Liver (tissue), 3 donors: ENCODE data around the gene EFCAB11.

Source experiments
- RXRA ChIP-seq, 2 donors: IDR thresholded peaks; 2 replicates each; pipeline ENCODE4 v1.6.1; 2017 to 2018; ENCODE audit warnings: antibody characterized with exemption in 2 of 2, mild to moderate bottlenecking in 1 of 2
- TF ChIP-seq, protein P1 (sequence below): fragments of 150-350 bp; IDR thresholded peaks from 2 replicates; pipeline ENCODE4 v1.5.1; 2017; ENCODE audit warnings: improper control_type of control experiment, low read depth, low read length; ENCODE audit not compliant: missing input control
- donor health status: healthy.
- donor health status: healthy.

DNA sequence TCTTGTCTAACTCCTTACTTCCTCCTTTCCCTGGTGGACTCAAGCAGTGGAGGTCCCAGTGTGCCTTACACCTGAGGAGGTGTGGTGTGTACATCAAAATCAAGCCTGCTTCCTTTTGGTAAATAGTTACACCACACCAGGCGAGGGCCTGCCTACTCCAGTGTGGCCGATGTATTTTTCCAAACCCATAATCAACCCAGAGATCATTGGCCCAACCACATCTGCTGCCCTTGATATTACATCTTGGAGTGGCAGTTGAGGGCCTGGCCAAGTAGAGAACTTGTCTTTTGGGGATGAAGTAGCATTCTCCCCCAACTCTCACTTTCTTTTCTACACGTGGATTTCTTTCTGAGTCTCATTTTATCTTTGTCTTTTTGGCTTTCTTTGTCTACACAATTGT lies 187.4 kb downstream of the EFCAB11 start:
- TF ChIP-seq, protein P1, sequence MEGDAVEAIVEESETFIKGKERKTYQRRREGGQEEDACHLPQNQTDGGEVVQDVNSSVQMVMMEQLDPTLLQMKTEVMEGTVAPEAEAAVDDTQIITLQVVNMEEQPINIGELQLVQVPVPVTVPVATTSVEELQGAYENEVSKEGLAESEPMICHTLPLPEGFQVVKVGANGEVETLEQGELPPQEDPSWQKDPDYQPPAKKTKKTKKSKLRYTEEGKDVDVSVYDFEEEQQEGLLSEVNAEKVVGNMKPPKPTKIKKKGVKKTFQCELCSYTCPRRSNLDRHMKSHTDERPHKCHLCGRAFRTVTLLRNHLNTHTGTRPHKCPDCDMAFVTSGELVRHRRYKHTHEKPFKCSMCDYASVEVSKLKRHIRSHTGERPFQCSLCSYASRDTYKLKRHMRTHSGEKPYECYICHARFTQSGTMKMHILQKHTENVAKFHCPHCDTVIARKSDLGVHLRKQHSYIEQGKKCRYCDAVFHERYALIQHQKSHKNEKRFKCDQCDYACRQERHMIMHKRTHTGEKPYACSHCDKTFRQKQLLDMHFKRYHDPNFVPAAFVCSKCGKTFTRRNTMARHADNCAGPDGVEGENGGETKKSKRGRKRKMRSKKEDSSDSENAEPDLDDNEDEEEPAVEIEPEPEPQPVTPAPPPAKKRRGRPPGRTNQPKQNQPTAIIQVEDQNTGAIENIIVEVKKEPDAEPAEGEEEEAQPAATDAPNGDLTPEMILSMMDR = no peak
- no peak for TF ChIP-seq RXRA (IDR thresholded peaks at IDR 0.05)
